IPS DF 4.7 (cell line): ENCODE results near the gene NTSR1.

Experiments
- DNase-seq: peaks from one replicate; pipeline ENCODE4 v3.0.0-alpha.2; 2013; ENCODE audit warnings: low spot score; ENCODE audit errors: extremely low read depth

The NTSR1 gene

DNA sequence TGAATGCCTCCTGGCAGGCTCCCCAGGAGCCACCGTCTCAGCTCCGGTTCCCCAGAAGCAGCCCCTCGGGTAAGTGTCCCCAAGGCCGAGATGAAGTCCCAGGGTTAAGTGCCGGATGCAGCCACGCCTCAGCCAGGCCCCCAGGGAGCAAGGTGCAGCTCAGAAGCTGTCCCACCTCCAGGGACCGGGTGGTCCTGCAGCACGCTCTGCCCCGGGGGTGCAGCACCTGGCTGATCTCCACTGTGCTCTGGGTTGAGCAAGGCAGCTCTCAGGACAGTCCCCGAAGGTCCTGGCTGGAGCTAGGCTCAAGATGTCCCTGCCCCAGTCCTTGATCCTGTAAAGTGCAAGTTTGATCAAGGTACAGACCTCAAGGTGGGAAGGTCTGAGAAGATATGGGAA, 15.1 kb upstream of the NTSR1 start:
- no peak for DNase-seq

DNA sequence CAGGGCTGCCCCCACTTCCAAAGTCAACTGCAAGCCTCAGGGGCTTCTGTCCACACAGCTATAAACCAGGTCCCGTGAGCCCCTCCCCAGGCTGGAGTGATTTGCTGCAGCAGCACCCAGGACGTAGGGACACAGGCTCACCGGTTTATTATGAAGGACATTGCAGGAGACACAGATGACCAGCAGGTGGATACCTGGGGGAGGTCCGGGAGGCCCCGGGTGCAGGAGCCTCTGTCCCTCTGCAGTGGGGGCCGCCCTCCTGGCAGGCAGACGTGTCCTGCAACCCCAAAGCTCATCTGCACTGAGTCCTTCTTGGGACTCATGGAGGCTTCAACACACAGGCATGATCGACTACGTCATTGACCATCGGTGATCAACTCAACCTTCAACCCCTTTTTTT, 14.5 kb upstream of the NTSR1 start:
- no peak for DNase-seq

DNA sequence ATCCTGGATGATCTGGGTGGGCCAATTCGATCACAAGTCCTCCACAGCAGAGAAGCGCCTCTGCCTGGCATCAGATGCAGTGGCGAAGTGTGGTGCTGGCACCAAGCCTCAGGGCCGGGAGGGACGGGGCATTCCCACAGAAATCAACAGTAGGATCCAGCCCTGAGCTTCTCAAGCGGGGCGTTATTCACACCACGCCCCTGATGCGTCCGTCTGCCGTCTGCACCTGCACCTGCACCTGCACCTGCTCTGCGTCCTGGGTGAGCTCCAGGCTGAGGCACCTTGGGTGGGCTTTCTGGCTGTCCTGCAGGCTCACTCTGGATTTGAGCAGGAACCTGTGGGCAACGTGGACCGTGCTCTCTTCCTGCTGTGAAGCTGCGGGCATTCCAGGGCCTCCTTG, 13.8 kb upstream of the NTSR1 start:
- no peak for DNase-seq

DNA sequence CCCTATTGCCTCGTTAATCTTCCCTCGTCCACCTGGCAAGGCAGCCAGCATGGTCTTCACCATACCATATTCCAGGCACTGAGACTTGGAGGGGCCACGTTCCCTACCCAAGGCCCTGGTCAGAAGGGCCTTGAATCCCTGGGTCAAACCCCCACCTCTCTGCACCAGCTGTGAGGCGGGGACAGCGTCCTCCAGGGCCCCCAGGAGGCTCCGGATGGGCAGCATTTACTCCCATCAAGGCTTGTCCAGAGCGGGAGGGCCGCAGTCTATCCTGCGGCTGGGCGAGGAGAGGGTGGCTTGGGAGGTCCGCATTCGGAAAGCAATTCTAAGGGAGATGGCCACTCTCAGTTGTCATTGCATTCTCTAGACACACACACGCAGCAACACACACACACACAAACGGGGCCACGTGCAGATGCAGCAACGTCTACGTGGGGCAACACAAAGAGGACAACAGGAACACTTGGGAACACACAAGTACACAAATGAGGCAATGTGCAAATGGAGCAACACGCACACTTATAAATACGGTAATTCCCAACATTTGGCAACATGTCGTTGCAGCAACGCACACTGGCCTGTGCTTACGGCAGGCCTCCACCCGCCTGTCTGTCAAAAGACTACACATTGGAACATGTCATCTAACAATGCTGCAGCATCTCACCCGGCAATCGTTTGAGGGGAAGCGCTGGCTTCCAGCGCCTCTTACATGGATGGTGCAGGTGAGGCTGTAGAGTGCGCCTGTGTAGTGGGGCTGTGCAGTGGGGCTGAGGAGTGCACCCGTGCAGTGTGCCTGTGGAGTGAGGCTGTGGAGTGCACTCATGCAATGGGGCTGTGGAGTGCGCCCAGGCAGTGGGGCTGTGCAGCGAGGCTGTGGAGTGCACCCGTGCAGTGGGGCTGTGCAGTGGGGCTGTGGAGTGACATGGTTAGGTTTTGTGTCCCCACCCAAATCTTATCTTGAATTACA, 12.9 kb upstream of the NTSR1 start:
- DNase-seq: no peak

GRCh38 chr20:62696434-62696957, 12.1 kb upstream of the NTSR1 start:
- DNase-seq: no peak

GRCh38 chr20:62696989-62697388, 11.6 kb upstream of the NTSR1 start:
- DNase-seq: no peak

- no peak for DNase-seq
Observed at GRCh38 chr20:62697468-62697912, 11.1 kb upstream of the NTSR1 start.

DNA sequence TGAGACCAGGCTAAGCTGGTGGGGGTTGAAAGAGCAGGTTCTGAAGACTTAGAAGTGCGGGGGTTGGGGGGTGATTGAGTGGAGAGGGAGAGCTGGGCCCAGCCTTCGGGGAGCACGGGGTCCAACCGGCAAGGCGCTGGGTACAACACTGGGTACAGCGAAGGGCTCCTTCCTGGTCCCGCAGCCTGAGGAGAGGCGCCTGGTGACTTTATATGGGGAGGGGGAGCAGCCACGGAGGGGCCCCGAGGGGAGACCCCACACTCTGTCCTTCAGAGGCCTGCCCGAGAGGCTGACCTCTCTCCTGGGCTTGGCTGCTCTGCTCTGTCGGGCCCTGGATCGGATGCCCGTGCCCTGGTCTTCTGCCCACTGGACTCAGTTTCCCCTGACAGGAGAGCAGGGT, 10.4 kb upstream of the NTSR1 start:
- no peak for DNase-seq

DNA sequence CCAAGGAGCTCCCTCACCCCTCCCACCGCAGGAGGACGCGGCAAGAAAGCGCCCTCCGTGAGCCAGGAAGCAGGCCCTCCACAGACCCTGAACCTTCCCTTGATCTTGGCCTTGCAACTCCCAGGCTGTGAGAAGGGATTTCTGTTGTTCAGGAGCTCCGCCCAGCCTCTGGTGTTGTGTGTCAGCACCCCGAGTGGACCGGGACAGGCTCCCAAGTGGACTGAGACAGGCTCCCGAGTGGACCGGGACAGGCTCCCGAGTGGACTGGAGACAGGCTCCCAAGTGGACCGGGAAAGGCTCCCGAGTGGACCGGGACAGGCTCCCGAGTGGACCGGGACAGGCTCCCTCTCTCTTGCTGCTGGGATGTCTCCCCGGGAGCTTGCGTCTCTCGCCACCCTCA, 9.3 kb upstream of the NTSR1 start:
- no peak for DNase-seq

GRCh38 chr20:62699741-62700140, 8.9 kb upstream of the NTSR1 start:
- no peak for DNase-seq

- no peak for DNase-seq
Observed at GRCh38 chr20:62700261-62700930, 8.2 kb upstream of the NTSR1 start.

GRCh38 chr20:62701161-62702012, 7.2 kb upstream of the NTSR1 start:
- no peak for DNase-seq

- DNase-seq: no peak
Observed at GRCh38 chr20:62702013-62702300, 6.7 kb upstream of the NTSR1 start.

DNA sequence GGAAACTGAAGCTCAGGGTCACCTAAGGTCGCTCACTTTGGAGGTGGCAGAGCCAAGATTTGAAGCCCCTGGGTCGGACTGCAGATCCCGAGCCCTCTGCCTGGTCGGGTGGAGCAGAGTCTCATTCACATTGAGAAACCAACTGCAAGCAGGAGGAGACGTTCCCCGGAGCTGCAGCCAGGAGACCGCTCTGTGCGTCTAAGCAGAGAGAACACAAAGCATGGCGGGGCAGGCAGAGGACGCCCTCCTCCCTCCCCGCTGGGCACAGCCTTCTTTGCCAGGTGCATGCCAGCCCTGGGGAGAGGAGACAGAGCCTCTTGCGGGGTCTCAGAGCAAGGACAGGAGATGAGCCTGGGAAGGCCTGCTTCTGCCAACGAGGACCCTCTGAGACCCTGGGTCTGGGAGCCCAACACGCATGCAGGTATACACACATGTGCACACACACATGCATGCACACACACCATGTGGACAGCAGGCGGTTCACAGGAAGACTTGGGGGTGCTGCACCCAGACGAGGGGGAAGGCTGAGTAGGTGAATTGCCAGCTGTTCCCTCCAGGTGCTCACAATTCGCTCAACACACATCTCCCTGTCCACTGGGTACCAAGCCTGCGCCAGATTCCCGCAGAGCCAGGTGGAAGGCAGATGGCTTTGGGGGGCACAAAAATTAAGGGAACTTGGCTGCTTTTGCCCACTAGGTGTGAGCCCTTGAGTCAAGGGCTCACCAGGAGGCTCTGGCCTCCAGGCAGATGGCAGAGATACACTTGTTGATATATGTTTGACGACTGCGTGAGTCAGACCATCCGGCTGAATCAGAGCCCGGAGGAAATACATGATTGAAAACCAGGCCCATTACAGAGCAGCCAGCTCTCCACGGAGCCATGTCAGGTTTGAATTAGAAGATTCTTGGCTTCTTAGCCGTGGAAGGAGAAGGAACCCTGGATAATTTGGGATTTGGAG, 5.5 kb upstream of the NTSR1 start:
- no peak for DNase-seq

DNA sequence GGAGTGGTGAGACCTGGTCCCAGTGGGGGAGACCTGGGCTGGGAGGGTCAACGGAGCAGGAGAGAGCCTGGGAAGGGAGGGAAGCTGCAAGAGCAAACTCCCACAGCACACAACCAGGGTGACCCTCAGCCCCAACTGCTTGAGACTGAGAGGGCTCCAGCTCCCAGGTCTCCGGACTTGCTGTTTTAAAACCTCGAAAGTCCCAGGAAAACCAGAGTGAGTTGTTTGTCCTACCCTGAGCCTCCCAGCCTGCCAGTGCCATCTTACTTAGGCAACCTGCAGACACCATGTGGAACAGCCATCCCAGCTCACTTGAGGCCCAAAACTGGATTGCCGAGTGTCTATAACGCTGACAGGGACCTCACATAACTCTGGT, 4.8 kb upstream of the NTSR1 start:
- DNase-seq: no peak

DNA sequence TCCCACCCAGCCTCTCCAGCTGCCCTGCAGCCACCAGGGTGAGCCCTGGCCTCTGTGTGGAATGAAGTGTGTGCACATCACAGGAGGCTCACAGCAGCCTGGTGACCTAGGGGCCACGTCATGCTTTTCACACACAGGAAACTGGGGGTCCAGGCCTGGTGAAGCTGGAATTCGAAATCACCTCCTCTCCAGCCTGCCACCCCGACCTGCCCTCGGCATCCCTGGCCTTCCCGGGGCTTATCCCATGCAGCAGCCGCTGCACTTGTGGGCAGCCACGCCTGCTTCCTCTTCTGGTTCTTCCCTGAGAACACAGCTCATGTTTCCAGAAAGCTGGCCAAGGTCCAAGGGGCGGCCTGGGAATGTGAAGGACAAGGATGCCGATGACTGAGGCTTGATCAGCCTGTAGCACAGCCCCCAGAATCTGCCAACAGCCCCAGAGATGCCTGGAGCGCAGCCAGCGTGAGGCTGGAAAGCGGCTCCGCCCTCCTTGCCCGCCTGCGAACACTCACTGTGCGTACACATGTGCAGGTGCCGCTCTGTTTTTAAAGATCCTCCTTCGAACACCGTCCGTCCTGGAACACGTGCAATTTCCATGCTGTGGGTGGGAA, 4.2 kb upstream of the NTSR1 start:
- DNase-seq: no peak

DNA sequence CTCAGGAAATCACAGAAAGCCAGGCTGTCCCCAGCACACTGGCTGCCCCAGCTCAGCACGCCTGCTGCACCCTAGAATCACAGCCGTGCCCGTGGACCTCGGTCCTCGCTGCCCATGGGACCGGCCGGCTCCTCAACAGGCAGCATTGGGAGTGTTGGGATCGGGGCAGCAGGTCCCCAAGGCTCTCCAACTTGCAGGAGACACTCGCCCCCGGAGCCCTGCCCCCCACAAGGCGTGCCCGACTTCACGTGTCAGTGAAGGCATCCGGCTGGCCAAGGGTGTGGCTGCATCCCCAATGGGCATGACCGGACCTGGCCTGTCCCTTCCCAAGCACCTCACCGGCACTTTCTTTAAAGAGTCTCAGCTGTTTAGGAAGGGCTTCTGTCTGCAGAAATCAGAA, 3.0 kb upstream of the NTSR1 start:
- no peak for DNase-seq

GRCh38 chr20:62706344-62706743, 2.3 kb upstream of the NTSR1 start:
- no peak for DNase-seq

GRCh38 chr20:62706857-62707256, 1.8 kb upstream of the NTSR1 start:
- DNase-seq: no peak

GRCh38 chr20:62707276-62707920, 1.2 kb upstream of the NTSR1 start:
- no peak for DNase-seq
